CD4-positive, alpha-beta T cell (primary cell): ENCODE results near the gene PORCN. TPM values are rescaled to one million over a fixed set of nuclear protein-coding genes. Genes with fewer than 3 reads are reported as not detected.

Experiments
- ATAC-seq: fragments of 200-7000 bp; cut with Tn5 transposase; one replicate; pipeline ENCODE4 v1.10.0; 2022; ENCODE audit warnings: mild to moderate bottlenecking; ENCODE audit not compliant: poor library complexity
- CTCF ChIA-PET: fragments of 350-600 bp; sonication (Branson Sonifier 250); formaldehyde crosslinking; loops from one replicate; lab custom pipeline; 2021; ENCODE audit warnings: antibody characterized with exemption, inconsistent platforms; lab: Charles Lee
- POLR2A ChIA-PET: fragments of 350-600 bp; sonication (Branson Sonifier 250); formaldehyde crosslinking; loops from one replicate; lab custom pipeline; 2021; ENCODE audit warnings: antibody characterized with exemption, inconsistent platforms; lab: Charles Lee
- DNase-seq, 14 experiments: peaks; one replicate each; pipeline ENCODE4 v3.0.0-alpha.2; 2013 to 2020; ENCODE audit warnings: mixed read lengths in 2 of 14
- H3K27ac ChIP-seq, 2 donors: one replicate each; pipeline versions ENCODE4 v1.5.1 to v1.7.0; 2013; ENCODE audit warnings: low read length in 2 of 2, low read depth in 1 of 2, mild to moderate bottlenecking in 1 of 2
- H3K27me3 ChIP-seq, 2 experiments: 1 replicate in 1 of 2; 2 replicates in 1 of 2; pipeline versions ENCODE4 v1.6.1 to v1.7.0; 2013; ENCODE audit warnings: low read length in 2 of 2, control low read depth in 1 of 2, mild to moderate bottlenecking in 1 of 2, moderate library complexity in 1 of 2; ENCODE audit not compliant: insufficient read depth in 2 of 2, control insufficient read depth in 1 of 2
- H3K36me3 ChIP-seq: one replicate; pipeline ENCODE4 v1.6.1; 2013; ENCODE audit warnings: low read length, control low read depth; ENCODE audit not compliant: insufficient read depth
- H3K4me1 ChIP-seq: one replicate; pipeline ENCODE4 v1.6.1; 2013; ENCODE audit warnings: low read length, control low read depth; ENCODE audit not compliant: insufficient read depth
- H3K4me3 ChIP-seq: one replicate; pipeline ENCODE4 v1.5.1; 2013; ENCODE audit warnings: mild to moderate bottlenecking, low read length, moderate library complexity
- H3K9me3 ChIP-seq, 2 experiments: 1 replicate in 1 of 2; 2 replicates in 1 of 2; pipeline versions ENCODE4 v1.6.1 to v1.7.0; 2013; ENCODE audit warnings: low read length in 2 of 2, mild to moderate bottlenecking in 2 of 2, control low read depth in 1 of 2, moderate library complexity in 1 of 2; ENCODE audit not compliant: control insufficient read depth in 1 of 2, insufficient read depth in 1 of 2
- H3K27ac Mint-ChIP-seq: one replicate; pipeline ENCODE4 v1.8.0; 2020; ENCODE audit warnings: mixed read lengths
- H3K27me3 Mint-ChIP-seq: one replicate; pipeline ENCODE4 v1.8.0; 2021; ENCODE audit warnings: mixed read lengths
- H3K36me3 Mint-ChIP-seq: one replicate; pipeline ENCODE4 v1.8.0; 2021; ENCODE audit warnings: low read depth, mixed read lengths
- H3K4me1 Mint-ChIP-seq: one replicate; pipeline ENCODE4 v1.8.0; 2021; ENCODE audit warnings: low read depth, mixed read lengths
- H3K4me3 Mint-ChIP-seq: one replicate; pipeline ENCODE4 v1.8.0; 2020; ENCODE audit warnings: mild to moderate bottlenecking, mixed read lengths
- H3K9me3 Mint-ChIP-seq: one replicate; pipeline ENCODE4 v1.8.0; 2020; ENCODE audit warnings: mixed read lengths
- CTCF ChIP-seq: fragments of 200-600 bp; IDR thresholded peaks from one replicate; pipeline ENCODE4 v1.8.0; 2022; ENCODE audit warnings: antibody characterized with exemption, mild to moderate bottlenecking
- intact Hi-C, 2 experiments: fragments of 100-400 bp; cut with DNase I in 1 of 2; cut with micrococcal nuclease in 1 of 2; formaldehyde crosslinking; loops; one replicate each; pipeline versions ENCODE4 v1.15.1 to v1.9.0; 2023 to 2025; cut with DNase I, micrococcal nuclease
- total RNA-seq, 174 experiments: library from RNA in 2 of 174; stranded (reverse) in 2 of 174; gene quantifications; one replicate each; pipeline ENCODE4 v1.2.3 and lab custom pipeline; 2021 to 2026

PORCN gene
- total RNA-seq, 2 experiments from 2014 or later: 12.0 to 14.1 TPM

- ATAC-seq: no peak
- intact Hi-C loops: no loop called here
- H3K27ac Mint-ChIP-seq: no peak overlapping the region
- H3K36me3 Mint-ChIP-seq: peaks cover 46% of the 10 kb centered on the region
- ChIA-PET POLR2A (no interaction called here), CTCF (no interaction called here)
- Histone ChIP-seq H3K27ac (no peak overlapping the region), H3K9me3 (no peaks in the 10 kb centered on the region), H3K36me3 (peaks cover 30% of the 10 kb centered on the region), H3K27me3 (no peaks in the 10 kb centered on the region), H3K4me1 (no peaks in the 10 kb centered on the region), H3K4me3 (no peak overlapping the region)
- no peak for DNase-seq
- H3K9me3 Mint-ChIP-seq: no peaks in the 10 kb centered on the region
- no peak overlapping the region for H3K4me3 Mint-ChIP-seq
- no peaks in the 10 kb centered on the region for H3K27me3 Mint-ChIP-seq
- TF ChIP-seq CTCF: no peak
- no peaks in the 10 kb centered on the region for H3K4me1 Mint-ChIP-seq
Measured at GRCh38 chrX:48560681-48561080, 51.9 kb downstream of the PORCN start.

GRCh38 chrX:48569958-48570357 is 61.2 kb downstream of the PORCN start:
- ATAC-seq (no peak), DNase-seq (peak in 1 of 14 experiments; percentile 13)
- CTCF ChIA-PET: no interaction called here
- H3K27me3 ChIP-seq: no peaks in the 10 kb centered on the region
- peaks cover 14% of the 10 kb centered on the region for H3K4me1 Mint-ChIP-seq
- H3K4me1 ChIP-seq: peaks cover 11% of the 10 kb centered on the region
- no peak overlapping the region for H3K4me3 Mint-ChIP-seq
- no peak overlapping the region for H3K27ac Mint-ChIP-seq
- H3K9me3 Mint-ChIP-seq: no peaks in the 10 kb centered on the region
- intact Hi-C loops: loop anchor here in 1 of 2 experiments (5.0 to 10.0 kb wide), 2 partner anchors 48 to 95 kb away; partner anchors contain the start of genes EBP, FTSJ1 and SLC38A5
- no peak overlapping the region for H3K4me3 ChIP-seq
- no peaks in the 10 kb centered on the region for H3K27me3 Mint-ChIP-seq
- peaks cover 13% of the 10 kb centered on the region for H3K36me3 Mint-ChIP-seq
- POLR2A ChIA-PET: no interaction called here
- no peaks in the 10 kb centered on the region for H3K9me3 ChIP-seq
- H3K27ac ChIP-seq: no peak overlapping the region
- H3K36me3 ChIP-seq: peaks cover 1% of the 10 kb centered on the region
- TF ChIP-seq CTCF: no peak

Other genes with a start within 250 kb of the PORCN start
- gene SSX3, start 152.3 kb upstream of the PORCN start, total RNA-seq: not detected
- not detected for gene SSX4, start 125.5 kb upstream of the PORCN start, total RNA-seq
- not detected for gene SSX4B, start 97.0 kb upstream of the PORCN start, total RNA-seq
- gene SLC38A5, start 38.7 kb upstream of the PORCN start, total RNA-seq: 1 to 10 TPM; 7.0 to 8.3 TPM
- 10 to 100 TPM; 60.0 to 61.0 TPM for gene FTSJ1, start 32.8 kb upstream of the PORCN start, total RNA-seq
- gene EBP, start 12.8 kb downstream of the PORCN start, total RNA-seq: 10 to 100 TPM; 38.1 to 41.1 TPM
- 10 to 100 TPM; 26.7 to 30.5 TPM for gene TBC1D25, start 30.7 kb downstream of the PORCN start, total RNA-seq
- gene RBM3, start 65.5 kb downstream of the PORCN start, total RNA-seq: 100 to 1,000 TPM; 351 to 377 TPM
- gene WDR13, start 88.5 kb downstream of the PORCN start, total RNA-seq: 10 to 100 TPM; 37.9 to 43.4 TPM
- gene WAS, start 174.8 kb downstream of the PORCN start, total RNA-seq: 10 to 100 TPM; 63.7 to 67.4 TPM
- gene SUV39H1, start 187.7 kb downstream of the PORCN start, total RNA-seq: 1 to 10 TPM; 7.7 to 8.4 TPM